ENCODE results near the gene SHMT1.
"Not testable (repeated sequence)": the region's sequence is repeated elsewhere in the genome, so short reads cannot be mapped to it uniquely, and the experiment has no call there.

SHMT1 gene

DNA sequence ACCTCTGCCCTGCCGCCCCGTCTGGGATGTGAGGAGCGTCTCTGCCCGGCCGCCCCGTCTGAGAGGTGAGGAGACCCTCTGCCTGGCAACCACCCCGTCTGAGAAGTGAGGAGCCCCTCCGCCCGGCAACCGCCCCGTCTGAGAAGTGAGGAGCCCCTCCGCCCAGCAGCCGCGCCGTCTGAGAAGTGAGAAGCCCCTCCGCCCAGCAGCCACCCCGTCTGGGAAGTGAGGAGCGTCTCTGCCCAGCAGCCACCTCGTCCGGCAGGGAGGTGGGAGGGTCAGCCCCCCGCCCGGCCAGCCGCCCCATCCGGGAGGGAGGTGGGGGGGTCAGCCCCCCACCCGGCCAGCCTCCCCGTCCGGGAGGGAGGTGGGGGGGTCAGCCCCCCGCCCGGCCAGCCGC is 65.3 kb downstream of the SHMT1 start:
- H3K36me3 ChIP-seq (ENCODE audit: control insufficient read depth, insufficient read depth, low read length): peaks cover 21% of the 10 kb centered on the region
- H3K4me1 ChIP-seq (ENCODE audit: control insufficient read depth, insufficient read depth, low read length); H3K9ac ChIP-seq (ENCODE audit: low read length); H3K27ac ChIP-seq (ENCODE audit: low read depth, low read length); H3K4me3 ChIP-seq (ENCODE audit: low read length); H3K27me3 ChIP-seq (ENCODE audit: control insufficient read depth, insufficient read depth, low read length): not testable (repeated sequence)

GRCh38 chr17:18291718-18292540 is 71.4 kb downstream of the SHMT1 start:
- H3K4me1 ChIP-seq (ENCODE audit: control insufficient read depth, insufficient read depth, low read length): no peaks in the 10 kb centered on the region
- peaks cover 24% of the 10 kb centered on the region for H3K36me3 ChIP-seq (ENCODE audit: control insufficient read depth, insufficient read depth, low read length)
- H3K4me3 ChIP-seq (ENCODE audit: low read length): no peak overlapping the region
- H3K27me3 ChIP-seq (ENCODE audit: control insufficient read depth, insufficient read depth, low read length): no peaks in the 10 kb centered on the region
- no peak overlapping the region for H3K9ac ChIP-seq (ENCODE audit: low read length)
- no peak overlapping the region for H3K27ac ChIP-seq (ENCODE audit: low read depth, low read length)

DNA sequence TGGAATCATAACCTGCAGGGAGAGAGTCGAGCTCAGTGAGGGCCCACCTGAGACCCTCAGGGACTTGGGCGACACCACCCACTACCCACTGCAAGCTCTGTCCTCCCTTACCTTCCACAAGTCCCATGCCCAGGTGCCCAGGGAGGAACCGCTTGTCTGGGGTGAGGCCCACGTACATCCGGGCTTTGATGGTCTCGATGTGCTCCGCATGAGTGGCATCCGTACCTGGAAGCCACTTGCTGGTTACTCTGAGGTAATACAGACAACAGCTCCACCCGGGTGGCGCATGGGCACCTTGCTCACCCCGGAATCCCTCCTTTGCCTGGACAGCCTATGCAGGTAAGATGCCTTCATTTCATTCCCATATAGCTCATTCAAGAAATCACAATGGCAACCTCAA is 78.1 kb downstream of the SHMT1 start:
- Histone ChIP-seq H3K4me1 (ENCODE audit: control insufficient read depth, insufficient read depth, low read length) (no peaks in the 10 kb centered on the region), H3K27me3 (ENCODE audit: control insufficient read depth, insufficient read depth, low read length) (no peaks in the 10 kb centered on the region), H3K27ac (ENCODE audit: low read depth, low read length) (no peak overlapping the region), H3K4me3 (ENCODE audit: low read length) (no peak overlapping the region), H3K9ac (ENCODE audit: low read length) (no peak overlapping the region), H3K36me3 (ENCODE audit: control insufficient read depth, insufficient read depth, low read length) (peaks cover 41% of the 10 kb centered on the region)

- no peaks in the 10 kb centered on the region for H3K4me1 ChIP-seq (ENCODE audit: control insufficient read depth, insufficient read depth, low read length)
- H3K36me3 ChIP-seq (ENCODE audit: control insufficient read depth, insufficient read depth, low read length): peaks cover 45% of the 10 kb centered on the region
Observed at GRCh38 chr17:18281788-18282187, 81.6 kb downstream of the SHMT1 start.

GRCh38 chr17:18280766-18281371 is 82.5 kb downstream of the SHMT1 start:
- no peak overlapping the region for H3K27ac ChIP-seq (ENCODE audit: low read depth, low read length)
- H3K27me3 ChIP-seq (ENCODE audit: control insufficient read depth, insufficient read depth, low read length): no peaks in the 10 kb centered on the region
- no peaks in the 10 kb centered on the region for H3K4me1 ChIP-seq (ENCODE audit: control insufficient read depth, insufficient read depth, low read length)
- H3K4me3 ChIP-seq (ENCODE audit: low read length): no peak overlapping the region
- peaks cover 52% of the 10 kb centered on the region for H3K36me3 ChIP-seq (ENCODE audit: control insufficient read depth, insufficient read depth, low read length)
- H3K9ac ChIP-seq (ENCODE audit: low read length): no peak overlapping the region

More at GRCh38 chr17:18281788-18282187, 81.6 kb downstream of the SHMT1 start:
- Histone ChIP-seq H3K4me3 (ENCODE audit: low read length) (no peak overlapping the region), H3K27ac (ENCODE audit: low read depth, low read length) (no peak overlapping the region), H3K27me3 (ENCODE audit: control insufficient read depth, insufficient read depth, low read length) (no peaks in the 10 kb centered on the region), H3K9ac (ENCODE audit: low read length) (no peak overlapping the region)

- peaks cover 47% of the 10 kb centered on the region for H3K36me3 ChIP-seq (ENCODE audit: control insufficient read depth, insufficient read depth, low read length)
Observed at GRCh38 chr17:18280249-18280648, 83.1 kb downstream of the SHMT1 start.

DNA sequence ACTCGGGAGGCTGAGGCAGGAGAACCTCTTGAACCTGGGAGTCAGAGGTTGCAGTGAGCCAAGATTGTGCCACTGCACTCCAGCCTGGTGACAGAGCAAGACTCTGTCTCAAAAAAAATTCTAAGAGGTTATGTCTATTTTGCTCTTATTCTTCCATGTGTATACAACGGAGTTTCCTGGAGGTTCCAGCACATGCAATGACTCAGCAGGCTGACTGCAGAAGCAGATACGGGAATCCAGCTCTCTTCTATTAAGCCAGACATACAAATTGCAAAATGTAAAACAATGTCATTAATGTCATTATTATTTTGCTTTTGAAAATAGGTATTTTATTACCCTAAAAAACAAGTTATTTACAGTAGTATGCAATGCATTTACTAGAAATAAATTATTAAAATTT is 84.5 kb downstream of the SHMT1 start:
- H3K9ac ChIP-seq (ENCODE audit: low read length): no peak overlapping the region
- peaks cover 46% of the 10 kb centered on the region for H3K36me3 ChIP-seq (ENCODE audit: control insufficient read depth, insufficient read depth, low read length)
- H3K4me3 ChIP-seq (ENCODE audit: low read length): no peak overlapping the region
- no peaks in the 10 kb centered on the region for H3K27me3 ChIP-seq (ENCODE audit: control insufficient read depth, insufficient read depth, low read length)
- H3K27ac ChIP-seq (ENCODE audit: low read depth, low read length): no peak overlapping the region
- H3K4me1 ChIP-seq (ENCODE audit: control insufficient read depth, insufficient read depth, low read length): no peaks in the 10 kb centered on the region

More at GRCh38 chr17:18280249-18280648, 83.1 kb downstream of the SHMT1 start:
- Histone ChIP-seq H3K27ac (ENCODE audit: low read depth, low read length) (no peak overlapping the region), H3K27me3 (ENCODE audit: control insufficient read depth, insufficient read depth, low read length) (no peaks in the 10 kb centered on the region), H3K9ac (ENCODE audit: low read length) (no peak overlapping the region), H3K4me3 (ENCODE audit: low read length) (no peak overlapping the region), H3K4me1 (ENCODE audit: control insufficient read depth, insufficient read depth, low read length) (no peaks in the 10 kb centered on the region)
